Epithelial cell of esophagus (primary cell): ENCODE data around the gene TPRG1.

Source experiments
- DNase-seq: peaks from one replicate; pipeline ENCODE4 v3.0.0; 2010; ENCODE audit warnings: low read depth
- H3K4me3 ChIP-seq: 2 replicates; pipeline ENCODE4 v1.5.1; 2011; ENCODE audit warnings: mild to moderate bottlenecking, low read length, control low read depth
- TF ChIP-seq, protein P1 (sequence below): IDR thresholded peaks from 2 replicates; pipeline ENCODE4 v1.5.1; 2011; ENCODE audit warnings: low read depth, mild to moderate bottlenecking, low read length, control low read depth, inconsistent platforms; ENCODE audit not compliant: insufficient read depth; ENCODE audit errors: missing control alignments

TPRG1 gene, protein sequence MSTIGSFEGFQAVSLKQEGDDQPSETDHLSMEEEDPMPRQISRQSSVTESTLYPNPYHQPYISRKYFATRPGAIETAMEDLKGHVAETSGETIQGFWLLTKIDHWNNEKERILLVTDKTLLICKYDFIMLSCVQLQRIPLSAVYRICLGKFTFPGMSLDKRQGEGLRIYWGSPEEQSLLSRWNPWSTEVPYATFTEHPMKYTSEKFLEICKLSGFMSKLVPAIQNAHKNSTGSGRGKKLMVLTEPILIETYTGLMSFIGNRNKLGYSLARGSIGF

DNA sequence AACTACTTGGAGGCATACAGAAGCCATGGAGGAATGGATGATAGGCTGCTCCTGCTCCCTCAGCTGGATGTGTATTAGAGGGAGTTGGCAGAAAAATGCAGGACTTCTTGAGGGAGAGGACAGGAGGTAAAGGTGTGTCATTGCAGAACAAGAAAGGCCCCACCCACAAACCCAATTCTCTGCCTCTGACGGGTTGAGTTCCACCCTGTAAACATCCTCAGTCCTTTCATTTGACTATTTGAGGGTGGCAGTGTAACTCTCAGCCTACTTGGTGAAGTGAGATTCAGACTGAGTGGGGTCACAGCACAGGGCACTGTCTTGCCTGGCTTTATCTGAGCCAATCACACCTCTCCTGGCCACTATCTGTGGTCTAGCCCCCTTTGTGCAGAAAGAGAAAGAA, at the start of gene TPRG1:
Gene TPRG1 (plus strand): TSS at position 265 of the 400 bp plus-strand sequence. CDS start 35,414 bp downstream, outside the sequence.
- TF ChIP-seq, protein P1, sequence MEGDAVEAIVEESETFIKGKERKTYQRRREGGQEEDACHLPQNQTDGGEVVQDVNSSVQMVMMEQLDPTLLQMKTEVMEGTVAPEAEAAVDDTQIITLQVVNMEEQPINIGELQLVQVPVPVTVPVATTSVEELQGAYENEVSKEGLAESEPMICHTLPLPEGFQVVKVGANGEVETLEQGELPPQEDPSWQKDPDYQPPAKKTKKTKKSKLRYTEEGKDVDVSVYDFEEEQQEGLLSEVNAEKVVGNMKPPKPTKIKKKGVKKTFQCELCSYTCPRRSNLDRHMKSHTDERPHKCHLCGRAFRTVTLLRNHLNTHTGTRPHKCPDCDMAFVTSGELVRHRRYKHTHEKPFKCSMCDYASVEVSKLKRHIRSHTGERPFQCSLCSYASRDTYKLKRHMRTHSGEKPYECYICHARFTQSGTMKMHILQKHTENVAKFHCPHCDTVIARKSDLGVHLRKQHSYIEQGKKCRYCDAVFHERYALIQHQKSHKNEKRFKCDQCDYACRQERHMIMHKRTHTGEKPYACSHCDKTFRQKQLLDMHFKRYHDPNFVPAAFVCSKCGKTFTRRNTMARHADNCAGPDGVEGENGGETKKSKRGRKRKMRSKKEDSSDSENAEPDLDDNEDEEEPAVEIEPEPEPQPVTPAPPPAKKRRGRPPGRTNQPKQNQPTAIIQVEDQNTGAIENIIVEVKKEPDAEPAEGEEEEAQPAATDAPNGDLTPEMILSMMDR, result no peak
- no peak within 1 kb of the TSS for H3K4me3 ChIP-seq
- peak; percentile 44 for DNase-seq

DNA sequence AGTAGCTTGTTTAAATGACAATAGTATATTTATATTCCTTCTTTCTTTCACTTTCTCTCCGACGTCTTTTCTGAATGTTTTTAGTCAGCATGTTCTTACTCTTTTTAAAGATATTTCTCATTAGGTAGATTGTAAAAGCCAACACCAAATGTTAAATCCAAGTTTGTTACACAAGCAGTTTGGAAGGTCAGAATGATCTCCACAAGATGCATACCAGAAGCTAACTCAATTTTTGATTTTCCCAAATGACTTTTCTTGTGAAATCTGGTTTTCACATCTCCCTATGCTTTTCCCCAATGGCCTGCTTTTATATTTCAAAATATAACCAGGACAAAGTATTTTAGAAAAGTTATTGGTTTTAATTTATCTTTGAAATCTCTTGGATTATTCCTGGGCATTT, 49.7 kb upstream of the TPRG1 start:
- no peak for DNase-seq
- H3K4me3 ChIP-seq, result no peak overlapping the region
- TF ChIP-seq, protein P1, result no peak

DNA sequence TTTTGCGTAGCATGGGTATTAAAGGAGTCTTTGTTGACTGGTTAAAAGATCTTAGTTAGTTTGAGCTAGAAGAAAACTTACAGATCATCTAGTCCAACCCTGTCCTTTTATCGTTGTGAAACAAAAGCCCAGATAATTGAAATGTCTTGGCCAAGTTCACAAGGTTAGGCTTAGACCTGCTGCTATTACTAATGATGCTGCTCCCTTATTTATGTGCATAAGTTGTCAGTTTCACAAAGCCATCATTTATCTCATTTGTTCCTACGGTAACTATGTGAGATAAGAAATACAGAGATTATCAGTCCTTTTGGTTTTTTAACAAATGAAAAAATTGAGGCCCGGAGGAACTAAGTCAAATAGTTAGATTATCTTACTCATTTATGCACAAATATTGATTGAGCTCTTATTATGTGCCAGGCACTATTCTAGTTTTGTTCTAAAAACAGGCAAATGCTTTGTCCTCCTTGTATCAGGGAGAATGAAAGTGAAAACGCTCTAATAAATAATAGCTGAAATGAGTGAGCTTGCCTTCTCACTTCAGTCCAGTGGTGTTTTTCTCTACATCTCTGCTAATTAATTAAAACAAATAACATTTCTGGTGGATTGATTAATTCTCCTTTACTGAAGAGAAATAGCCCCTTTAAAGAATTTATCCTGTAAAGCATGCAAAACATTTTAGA, 49.1 kb upstream of the TPRG1 start:
- TF ChIP-seq, protein P1, result no peak
- no peak for DNase-seq
- no peak overlapping the region for H3K4me3 ChIP-seq

DNA sequence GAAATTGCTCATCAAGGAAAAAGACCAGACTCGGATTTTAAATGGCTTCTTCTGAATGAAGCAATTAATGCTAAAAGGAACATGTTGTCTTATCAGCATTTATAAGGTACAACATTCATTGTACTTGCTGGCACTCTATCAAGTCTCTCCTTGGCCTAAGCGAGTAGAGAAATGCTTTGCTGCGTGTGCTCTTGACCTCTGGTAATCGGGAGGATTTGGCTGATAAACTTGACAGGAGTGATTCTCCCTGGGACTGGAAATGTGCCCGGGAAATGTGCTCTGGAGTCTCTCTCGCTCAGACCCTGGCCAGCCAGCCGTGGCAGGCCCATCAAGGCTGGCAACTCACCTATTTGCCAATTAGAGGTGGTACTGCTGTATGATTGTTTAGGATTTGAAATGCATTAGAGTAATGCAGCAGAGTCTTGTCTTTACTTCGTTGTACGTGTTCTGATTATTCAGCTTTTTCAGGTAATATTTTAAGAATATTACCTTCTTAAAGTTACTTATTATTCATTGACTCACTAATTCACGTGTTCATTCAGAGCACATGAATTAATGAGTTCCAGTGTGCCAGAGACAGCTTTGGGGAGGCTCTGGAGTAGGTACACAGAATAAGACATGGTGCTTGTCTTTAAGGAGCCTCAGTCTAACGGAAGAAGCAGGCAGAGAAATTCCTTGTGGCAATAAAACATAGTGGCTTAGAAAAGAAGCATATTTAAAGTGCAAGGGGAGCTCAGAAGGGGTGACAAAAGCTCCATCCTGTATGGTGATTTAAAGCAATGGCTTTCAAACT, 48.0 kb upstream of the TPRG1 start:
- no peak for DNase-seq
- H3K4me3 ChIP-seq, result no peak overlapping the region
- TF ChIP-seq, protein P1, result no peak

DNA sequence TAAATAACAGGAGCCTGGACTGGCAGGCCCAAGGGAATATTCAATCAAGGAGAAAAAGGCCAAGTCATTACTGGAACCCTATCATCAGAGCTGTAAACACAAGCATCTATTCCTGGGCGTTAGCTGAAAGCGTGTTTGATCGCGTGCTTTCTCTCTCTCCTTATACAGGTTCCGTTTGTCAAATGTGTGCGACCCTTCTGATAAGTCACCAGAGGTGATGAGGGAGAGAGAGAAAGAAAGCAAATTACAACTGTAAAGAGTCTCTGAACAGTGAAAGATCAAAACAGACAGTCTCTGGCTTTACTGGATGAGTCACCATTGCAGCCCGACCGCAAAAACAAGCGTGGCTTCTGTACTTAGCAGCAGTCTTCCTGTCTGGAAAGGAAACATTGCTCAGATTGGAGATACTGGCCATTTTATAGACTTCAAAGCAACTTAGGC, 39.5 kb upstream of the TPRG1 start:
- TF ChIP-seq, protein P1, result no peak
- DNase-seq, result peak; percentile 84
- H3K4me3 ChIP-seq, result no peak overlapping the region

DNA sequence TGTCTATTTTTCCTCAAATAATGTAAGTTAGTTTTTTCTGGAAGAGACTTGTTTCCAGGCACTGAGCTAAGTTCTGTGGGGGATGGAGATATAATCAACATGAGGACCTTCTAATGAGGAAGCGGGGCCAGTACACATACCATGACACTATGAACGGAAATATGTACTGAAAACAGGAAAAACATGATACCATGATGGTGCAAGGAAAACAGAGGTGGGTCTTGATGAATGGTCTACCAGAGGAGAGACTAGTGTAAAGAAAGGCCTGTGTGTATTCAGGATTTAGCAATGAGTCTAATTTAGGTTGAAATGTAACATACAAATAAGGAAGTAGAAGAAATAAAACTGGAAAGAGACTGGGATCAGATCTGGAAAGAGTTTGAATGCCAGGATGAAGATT, 38.9 kb upstream of the TPRG1 start:
- no peak for DNase-seq
- H3K4me3 ChIP-seq, result no peak overlapping the region
- TF ChIP-seq, protein P1, result no peak
